ENCODE results near the gene STRN3. TPM values are rescaled to one million over a fixed set of nuclear protein-coding genes. Genes with fewer than 3 reads are reported as not detected.

STRN3 gene
- total and polyA plus RNA-seq, 4 donors: 6.8 to 47.5 (median 31.2) TPM

GRCh38 chr14:30855345-30856037, 170.7 kb downstream of the STRN3 start:
- DNase-seq (ENCODE audit: low spot score): no peak
- H3K4me3 ChIP-seq (ENCODE audit: low read depth in 1 of 3, low read length in 3 of 3): no peak overlapping the region
- H3K36me3 ChIP-seq (ENCODE audit: control insufficient read depth in 4 of 4, insufficient read depth in 3 of 4, low read depth in 1 of 4, low read length in 3 of 4): no peaks in the 10 kb centered on the region
- no peak overlapping the region for H3K9ac ChIP-seq (ENCODE audit: low read depth in 1 of 2, low read length in 2 of 2)
- no peaks in the 10 kb centered on the region for H3K27me3 ChIP-seq (ENCODE audit: control insufficient read depth in 4 of 4, insufficient read depth in 4 of 4, low read length in 3 of 4)
- TF ChIP-seq RAD21 (IDR thresholded peaks at IDR 0.05) (no peak), FOXA1 (IDR thresholded peaks at IDR 0.05) (no peak), ZBTB33 (IDR thresholded peaks at IDR 0.05) (no peak), REST (IDR thresholded peaks at IDR 0.05) (no peak), JUND (IDR thresholded peaks at IDR 0.05) (no peak), HNF4A (conservative IDR thresholded peaks at IDR 0.05) (no peak), ATF3 (IDR thresholded peaks at IDR 0.05) (no peak), NR2F2 (IDR thresholded peaks at IDR 0.05) (no peak), HNF4G (IDR thresholded peaks at IDR 0.05) (no peak), FOXA2 (IDR thresholded peaks at IDR 0.05) (no peak), TAF1 (conservative IDR thresholded peaks at IDR 0.05) (no peak), MAX (IDR thresholded peaks at IDR 0.05) (no peak), EGR1 (IDR thresholded peaks at IDR 0.05; ENCODE audit: low read depth in 2 of 2) (no peak), RXRA (IDR thresholded peaks at IDR 0.05) (no peak), YY1 (IDR thresholded peaks at IDR 0.05) (no peak), SP1 (IDR thresholded peaks at IDR 0.05) (no peak), GABPA (IDR thresholded peaks at IDR 0.05 in 1 of 2, conservative IDR thresholded peaks at IDR 0.05 in 1 of 2) (no peak)
- H3K9me3 ChIP-seq (ENCODE audit: control insufficient read depth in 4 of 4, low read length in 3 of 4): no peaks in the 10 kb centered on the region
- H3K27ac ChIP-seq (ENCODE audit: low read depth in 1 of 2, low read length in 2 of 2): no peak overlapping the region
- WGBS: 92% methylated on average over 6 of the region's 6 CpGs
- H3K4me1 ChIP-seq (ENCODE audit: control insufficient read depth in 4 of 4, insufficient read depth in 4 of 4, low read length in 3 of 4): no peaks in the 10 kb centered on the region

GRCh38 chr14:30854492-30854891, 171.7 kb downstream of the STRN3 start:
- Histone ChIP-seq H3K36me3 (ENCODE audit: control insufficient read depth in 4 of 4, insufficient read depth in 3 of 4, low read depth in 1 of 4, low read length in 3 of 4) (no peaks in the 10 kb centered on the region), H3K4me1 (ENCODE audit: control insufficient read depth in 4 of 4, insufficient read depth in 4 of 4, low read length in 3 of 4) (no peaks in the 10 kb centered on the region), H3K4me3 (ENCODE audit: low read depth in 1 of 3, low read length in 3 of 3) (no peak overlapping the region), H3K9me3 (ENCODE audit: control insufficient read depth in 4 of 4, low read length in 3 of 4) (no peaks in the 10 kb centered on the region), H3K9ac (ENCODE audit: low read depth in 1 of 2, low read length in 2 of 2) (no peak overlapping the region), H3K27ac (ENCODE audit: low read depth in 1 of 2, low read length in 2 of 2) (no peak overlapping the region), H3K27me3 (ENCODE audit: control insufficient read depth in 4 of 4, insufficient read depth in 4 of 4, low read length in 3 of 4) (no peaks in the 10 kb centered on the region)
- TF ChIP-seq SP1 (IDR thresholded peaks at IDR 0.05): no peak
- TF ChIP-seq FOXA2 (IDR thresholded peaks at IDR 0.05): no peak
- TF ChIP-seq GABPA (IDR thresholded peaks at IDR 0.05 in 1 of 2, conservative IDR thresholded peaks at IDR 0.05 in 1 of 2): no peak
- TF ChIP-seq JUND (IDR thresholded peaks at IDR 0.05): no peak
- no peak for TF ChIP-seq EGR1 (IDR thresholded peaks at IDR 0.05; ENCODE audit: low read depth in 2 of 2)
- TF ChIP-seq NR2F2 (IDR thresholded peaks at IDR 0.05): no peak
- no peak for TF ChIP-seq ATF3 (IDR thresholded peaks at IDR 0.05)
- TF ChIP-seq ZBTB33 (IDR thresholded peaks at IDR 0.05): no peak
- DNase-seq (ENCODE audit: low spot score): no peak

Measured in liver (tissue), 9 donors.